Transverse colon (tissue), 4 donors: ENCODE results near the gene NFIC.

ENCODE experiments used
- EP300 ChIP-seq: sonication (generic); formaldehyde crosslinking; IDR thresholded peaks from one replicate; pipeline ENCODE4 v1.6.1; 2017; ENCODE audit warnings: antibody characterized with exemption, low read depth
- POLR2A ChIP-seq: fragments of 450-650 bp; IDR thresholded peaks from one replicate; pipeline ENCODE4 v1.6.1; 2016; ENCODE audit warnings: antibody characterized with exemption, mild to moderate bottlenecking, moderate library complexity
- POLR2AphosphoS5 ChIP-seq, 3 donors: sonication (generic); formaldehyde crosslinking; IDR thresholded peaks; one replicate each; pipeline ENCODE4 v1.6.1; 2016; ENCODE audit warnings: antibody characterized with exemption in 3 of 3
- TF ChIP-seq, protein P1 (sequence below), 5 experiments: fragments of 200-600 bp in 3 of 5; fragments of 450-650 bp in 2 of 5; sonication (generic) in 3 of 5; IDR thresholded peaks; 1 replicate in 2 of 5; 2 replicates in 3 of 5; pipeline ENCODE4 v1.5.1; 2016 to 2017; ENCODE audit warnings: antibody characterized with exemption in 5 of 5, inconsistent platforms in 3 of 5, mild to moderate bottlenecking in 2 of 5, moderate library complexity in 1 of 5

DNA sequence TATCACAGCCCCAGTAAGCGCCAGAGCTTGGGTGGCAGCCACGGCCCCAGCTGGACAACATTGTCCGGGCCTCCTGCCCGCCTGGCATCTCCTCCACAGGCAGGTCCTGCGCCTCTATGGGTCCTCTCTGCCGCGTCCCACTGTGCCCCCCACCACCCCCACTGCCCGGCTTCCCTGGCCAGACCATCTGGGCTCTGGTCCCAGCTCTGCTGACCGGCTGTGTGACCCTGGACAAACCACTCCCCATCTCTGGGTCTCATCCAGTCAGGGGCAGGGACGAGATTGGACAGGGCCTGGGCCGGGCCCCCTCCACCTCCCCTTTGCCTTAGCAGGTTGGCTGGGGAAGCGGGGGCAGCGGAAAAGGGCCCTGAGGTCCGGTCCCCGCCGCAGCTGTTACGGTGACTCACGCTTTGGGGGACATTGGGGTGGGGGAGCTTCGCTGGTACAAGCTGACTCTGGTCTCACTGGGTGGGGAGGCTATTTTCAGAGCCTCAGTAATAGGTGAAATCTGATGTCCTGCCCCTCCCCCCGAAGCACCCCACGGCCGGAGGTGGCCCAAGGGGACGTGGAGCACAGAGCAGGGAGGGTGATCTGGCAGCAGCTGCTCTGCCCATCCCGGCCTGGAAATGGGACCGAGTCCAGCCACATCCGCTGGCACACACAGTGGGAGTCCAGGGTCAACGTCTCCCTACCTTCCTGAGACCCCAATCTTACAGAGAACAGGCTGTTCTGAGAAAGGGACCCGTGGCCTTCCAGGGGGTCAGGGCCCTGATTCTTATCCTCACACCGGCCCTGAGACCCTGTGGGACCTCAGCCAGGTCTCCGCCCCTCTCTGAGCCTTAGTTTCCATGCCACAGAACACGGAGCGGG is 9.1 kb downstream of the NFIC start:
- TF ChIP-seq EP300 (no peak), POLR2A (no peak), POLR2AphosphoS5 (IDR thresholded peaks at IDR 0.05) (peak in 2 of 3 donors; percentile 28 to 38)
- TF ChIP-seq, protein P1, sequence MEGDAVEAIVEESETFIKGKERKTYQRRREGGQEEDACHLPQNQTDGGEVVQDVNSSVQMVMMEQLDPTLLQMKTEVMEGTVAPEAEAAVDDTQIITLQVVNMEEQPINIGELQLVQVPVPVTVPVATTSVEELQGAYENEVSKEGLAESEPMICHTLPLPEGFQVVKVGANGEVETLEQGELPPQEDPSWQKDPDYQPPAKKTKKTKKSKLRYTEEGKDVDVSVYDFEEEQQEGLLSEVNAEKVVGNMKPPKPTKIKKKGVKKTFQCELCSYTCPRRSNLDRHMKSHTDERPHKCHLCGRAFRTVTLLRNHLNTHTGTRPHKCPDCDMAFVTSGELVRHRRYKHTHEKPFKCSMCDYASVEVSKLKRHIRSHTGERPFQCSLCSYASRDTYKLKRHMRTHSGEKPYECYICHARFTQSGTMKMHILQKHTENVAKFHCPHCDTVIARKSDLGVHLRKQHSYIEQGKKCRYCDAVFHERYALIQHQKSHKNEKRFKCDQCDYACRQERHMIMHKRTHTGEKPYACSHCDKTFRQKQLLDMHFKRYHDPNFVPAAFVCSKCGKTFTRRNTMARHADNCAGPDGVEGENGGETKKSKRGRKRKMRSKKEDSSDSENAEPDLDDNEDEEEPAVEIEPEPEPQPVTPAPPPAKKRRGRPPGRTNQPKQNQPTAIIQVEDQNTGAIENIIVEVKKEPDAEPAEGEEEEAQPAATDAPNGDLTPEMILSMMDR (IDR thresholded peaks at IDR 0.05), result no peak
